HEK293 (cell line): ENCODE results near the gene SLC1A2.

Experiments
- CTCF ChIA-PET: fragments of 350-600 bp; formaldehyde crosslinking; extraction: SDS; loops from one replicate; lab custom pipeline; 2021; ENCODE audit warnings: antibody characterized with exemption; lab: Yijun Ruan, JAX
- POLR2A ChIA-PET: fragments of 300-600 bp; formaldehyde crosslinking; extraction: SDS; loops from one replicate; lab custom pipeline; 2020; ENCODE audit warnings: antibody characterized with exemption, inconsistent platforms; lab: Yijun Ruan, JAX
- H3K27ac ChIP-seq: fragments of 200-500 bp; sonication (Bioruptor generic); 2 replicates; pipeline ENCODE4 v1.5.1; 2014; ENCODE audit warnings: low read depth, low read length, control low read depth, inconsistent platforms; ENCODE audit errors: extremely low read depth
- H3K36me3 ChIP-seq, 2 experiments: fragments of 200-500 bp in 1 of 2; sonication (Bioruptor generic) in 1 of 2; 1 replicate in 1 of 2; 2 replicates in 1 of 2; pipeline ENCODE4 v1.5.1; 2014 to 2017; ENCODE audit warnings: inconsistent platforms in 2 of 2, low read length in 2 of 2; ENCODE audit not compliant: control insufficient read depth in 2 of 2, insufficient read depth in 1 of 2
- H3K4me1 ChIP-seq: fragments of 200-500 bp; sonication (Bioruptor generic); 2 replicates; pipeline ENCODE4 v1.5.1; 2014; ENCODE audit warnings: mild to moderate bottlenecking, low read length, inconsistent platforms; ENCODE audit not compliant: control insufficient read depth, insufficient read depth
- H3K4me3 ChIP-seq: 2 replicates; pipeline ENCODE4 v1.5.1; 2011; ENCODE audit warnings: low read depth, mild to moderate bottlenecking, control low read depth, low read length, moderate library complexity
- H3K9me3 ChIP-seq: fragments of 200-500 bp; sonication (Bioruptor generic); 2 replicates; pipeline ENCODE4 v1.5.1; 2014; ENCODE audit warnings: low read depth, low read length, inconsistent platforms; ENCODE audit not compliant: control insufficient read depth, insufficient read depth
- EGR2 ChIP-seq: fragments of 450-650 bp; formaldehyde crosslinking; IDR thresholded peaks from 2 replicates; pipeline ENCODE4 v1.5.1; 2016; ENCODE audit warnings: low read depth, missing biosample characterization, missing genetic modification characterization
- MYNN ChIP-seq: fragments of 450-650 bp; formaldehyde crosslinking; IDR thresholded peaks from 2 replicates; pipeline ENCODE4 v1.5.1; 2016; ENCODE audit warnings: missing biosample characterization, missing genetic modification characterization, borderline replicate concordance
- REPIN1 ChIP-seq: fragments of 450-650 bp; formaldehyde crosslinking; IDR thresholded peaks from 2 replicates; pipeline ENCODE4 v1.5.1; 2017; ENCODE audit warnings: missing biosample characterization, missing genetic modification characterization, low read depth
- ZNF10 ChIP-seq: fragments of 450-650 bp; formaldehyde crosslinking; IDR thresholded peaks from 2 replicates; pipeline ENCODE4 v1.5.1; 2017; ENCODE audit warnings: missing biosample characterization, missing genetic modification characterization
- ZNF133 ChIP-seq: fragments of 450-650 bp; formaldehyde crosslinking; IDR thresholded peaks from 2 replicates; pipeline ENCODE4 v1.5.1; 2016; ENCODE audit warnings: missing biosample characterization, missing genetic modification characterization
- ZNF24 ChIP-seq: fragments of 450-650 bp; formaldehyde crosslinking; IDR thresholded peaks from 2 replicates; pipeline ENCODE4 v1.5.1; 2016; ENCODE audit warnings: missing biosample characterization, missing genetic modification characterization
- ZNF248 ChIP-seq: fragments of 450-650 bp; formaldehyde crosslinking; IDR thresholded peaks from 2 replicates; pipeline ENCODE4 v1.5.1; 2017; ENCODE audit warnings: missing biosample characterization, missing genetic modification characterization
- ZNF416 ChIP-seq: fragments of 450-650 bp; formaldehyde crosslinking; IDR thresholded peaks from 2 replicates; pipeline ENCODE4 v1.5.1; 2016; ENCODE audit warnings: missing biosample characterization, missing genetic modification characterization
- ZNF548 ChIP-seq: fragments of 450-650 bp; formaldehyde crosslinking; IDR thresholded peaks from 2 replicates; pipeline ENCODE4 v1.5.1; 2016; ENCODE audit warnings: missing biosample characterization, missing genetic modification characterization
- ZNF549 ChIP-seq: fragments of 450-650 bp; IDR thresholded peaks from 2 replicates; pipeline ENCODE4 v1.5.1; 2018; ENCODE audit warnings: missing biosample characterization, missing genetic modification characterization, mild to moderate bottlenecking, inconsistent platforms, moderate library complexity
- ZNF558 ChIP-seq: fragments of 450-650 bp; formaldehyde crosslinking; IDR thresholded peaks from 2 replicates; pipeline ENCODE4 v1.5.1; 2016; ENCODE audit warnings: missing biosample characterization, missing genetic modification characterization
- ZNF623 ChIP-seq: fragments of 450-650 bp; formaldehyde crosslinking; IDR thresholded peaks from 2 replicates; pipeline ENCODE4 v1.5.1; 2016; ENCODE audit warnings: missing biosample characterization, missing genetic modification characterization
- ZNF658 ChIP-seq: fragments of 450-650 bp; formaldehyde crosslinking; IDR thresholded peaks from 2 replicates; pipeline ENCODE4; 2016; ENCODE audit warnings: missing biosample characterization, missing genetic modification characterization
- ZNF776 ChIP-seq: fragments of 450-650 bp; formaldehyde crosslinking; IDR thresholded peaks from 2 replicates; pipeline ENCODE4 v1.5.0; 2017; ENCODE audit warnings: missing biosample characterization, missing genetic modification characterization, borderline replicate concordance
- TF ChIP-seq, protein P1 (sequence below): fragments of 450-650 bp; formaldehyde crosslinking; IDR thresholded peaks from 2 replicates; pipeline ENCODE4 v1.5.1; 2016; ENCODE audit warnings: missing biosample characterization, missing genetic modification characterization
- TF ChIP-seq, protein P2 (sequence below): fragments of 450-650 bp; formaldehyde crosslinking; IDR thresholded peaks from 2 replicates; pipeline ENCODE4 v1.5.1; 2016; ENCODE audit warnings: missing biosample characterization, missing genetic modification characterization
- TF ChIP-seq, protein P3 (sequence below): fragments of 450-650 bp; formaldehyde crosslinking; IDR thresholded peaks from 2 replicates; pipeline ENCODE4 v1.5.1; 2016; ENCODE audit warnings: missing biosample characterization, missing genetic modification characterization
- TF ChIP-seq, protein P4 (sequence below): fragments of 450-650 bp; formaldehyde crosslinking; IDR thresholded peaks from 2 replicates; pipeline ENCODE4 v1.5.1; 2016; ENCODE audit warnings: missing biosample characterization, missing genetic modification characterization, borderline replicate concordance
- TF ChIP-seq, protein P5 (sequence below): fragments of 450-650 bp; formaldehyde crosslinking; IDR thresholded peaks from 2 replicates; pipeline ENCODE4; 2016; ENCODE audit warnings: missing biosample characterization, missing genetic modification characterization
- TF ChIP-seq, protein P6 (sequence below): fragments of 450-650 bp; formaldehyde crosslinking; IDR thresholded peaks from 2 replicates; pipeline ENCODE4 v1.5.1; 2016; ENCODE audit warnings: missing biosample characterization, missing genetic modification characterization
- TF ChIP-seq, protein P7 (sequence below): fragments of 450-650 bp; formaldehyde crosslinking; IDR thresholded peaks from 2 replicates; pipeline ENCODE4 v1.5.1; 2017; ENCODE audit warnings: missing biosample characterization, missing genetic modification characterization

The SLC1A2 gene

DNA sequence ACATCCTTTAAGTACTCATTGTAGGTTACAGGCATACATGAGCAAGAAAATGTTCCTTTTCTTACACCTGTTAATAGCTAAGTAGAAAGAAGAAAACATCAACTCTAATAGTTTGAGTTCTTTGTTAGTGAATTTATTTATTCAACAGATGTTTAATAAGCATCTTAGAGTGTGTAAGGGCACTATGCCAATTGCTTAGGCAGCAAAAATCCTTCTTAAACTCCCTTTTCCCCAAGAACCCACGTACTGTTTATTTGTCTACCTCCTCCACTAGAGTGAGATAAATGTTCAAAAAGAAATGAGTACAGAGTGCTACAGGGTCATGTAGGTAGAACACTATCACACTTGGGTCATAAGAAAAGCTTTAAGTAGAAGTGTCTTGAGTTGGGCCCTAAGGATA lies 149.0 kb downstream of the SLC1A2 start:
- H3K4me1 ChIP-seq: no peaks in the 10 kb centered on the region
- ChIA-PET CTCF (no interaction called here), POLR2A (no interaction called here)
- H3K36me3 ChIP-seq: no peaks in the 10 kb centered on the region
- no peaks in the 10 kb centered on the region for H3K9me3 ChIP-seq
- TF ChIP-seq ZNF416: no peak
- TF ChIP-seq, protein P1, sequence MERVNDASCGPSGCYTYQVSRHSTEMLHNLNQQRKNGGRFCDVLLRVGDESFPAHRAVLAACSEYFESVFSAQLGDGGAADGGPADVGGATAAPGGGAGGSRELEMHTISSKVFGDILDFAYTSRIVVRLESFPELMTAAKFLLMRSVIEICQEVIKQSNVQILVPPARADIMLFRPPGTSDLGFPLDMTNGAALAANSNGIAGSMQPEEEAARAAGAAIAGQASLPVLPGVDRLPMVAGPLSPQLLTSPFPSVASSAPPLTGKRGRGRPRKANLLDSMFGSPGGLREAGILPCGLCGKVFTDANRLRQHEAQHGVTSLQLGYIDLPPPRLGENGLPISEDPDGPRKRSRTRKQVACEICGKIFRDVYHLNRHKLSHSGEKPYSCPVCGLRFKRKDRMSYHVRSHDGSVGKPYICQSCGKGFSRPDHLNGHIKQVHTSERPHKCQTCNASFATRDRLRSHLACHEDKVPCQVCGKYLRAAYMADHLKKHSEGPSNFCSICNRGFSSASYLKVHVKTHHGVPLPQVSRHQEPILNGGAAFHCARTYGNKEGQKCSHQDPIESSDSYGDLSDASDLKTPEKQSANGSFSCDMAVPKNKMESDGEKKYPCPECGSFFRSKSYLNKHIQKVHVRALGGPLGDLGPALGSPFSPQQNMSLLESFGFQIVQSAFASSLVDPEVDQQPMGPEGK (tag by site-specific recombination): no peak
- TF ChIP-seq ZNF558 (tag by site-specific recombination): no peak
- no peak for TF ChIP-seq MYNN
- TF ChIP-seq ZNF776 (tag by site-specific recombination): no peak
- TF ChIP-seq, protein P2, sequence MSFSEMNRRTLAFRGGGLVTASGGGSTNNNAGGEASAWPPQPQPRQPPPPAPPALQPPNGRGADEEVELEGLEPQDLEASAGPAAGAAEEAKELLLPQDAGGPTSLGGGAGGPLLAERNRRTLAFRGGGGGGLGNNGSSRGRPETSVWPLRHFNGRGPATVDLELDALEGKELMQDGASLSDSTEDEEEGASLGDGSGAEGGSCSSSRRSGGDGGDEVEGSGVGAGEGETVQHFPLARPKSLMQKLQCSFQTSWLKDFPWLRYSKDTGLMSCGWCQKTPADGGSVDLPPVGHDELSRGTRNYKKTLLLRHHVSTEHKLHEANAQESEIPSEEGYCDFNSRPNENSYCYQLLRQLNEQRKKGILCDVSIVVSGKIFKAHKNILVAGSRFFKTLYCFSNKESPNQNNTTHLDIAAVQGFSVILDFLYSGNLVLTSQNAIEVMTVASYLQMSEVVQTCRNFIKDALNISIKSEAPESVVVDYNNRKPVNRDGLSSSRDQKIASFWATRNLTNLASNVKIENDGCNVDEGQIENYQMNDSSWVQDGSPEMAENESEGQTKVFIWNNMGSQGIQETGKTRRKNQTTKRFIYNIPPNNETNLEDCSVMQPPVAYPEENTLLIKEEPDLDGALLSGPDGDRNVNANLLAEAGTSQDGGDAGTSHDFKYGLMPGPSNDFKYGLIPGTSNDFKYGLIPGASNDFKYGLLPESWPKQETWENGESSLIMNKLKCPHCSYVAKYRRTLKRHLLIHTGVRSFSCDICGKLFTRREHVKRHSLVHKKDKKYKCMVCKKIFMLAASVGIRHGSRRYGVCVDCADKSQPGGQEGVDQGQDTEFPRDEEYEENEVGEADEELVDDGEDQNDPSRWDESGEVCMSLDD (tag by site-specific recombination): no peak
- no peak for TF ChIP-seq REPIN1 (tag by site-specific recombination)
- no peak for TF ChIP-seq ZNF623 (tag by site-specific recombination)
- no peak overlapping the region for H3K27ac ChIP-seq
- no peak overlapping the region for H3K4me3 ChIP-seq

DNA sequence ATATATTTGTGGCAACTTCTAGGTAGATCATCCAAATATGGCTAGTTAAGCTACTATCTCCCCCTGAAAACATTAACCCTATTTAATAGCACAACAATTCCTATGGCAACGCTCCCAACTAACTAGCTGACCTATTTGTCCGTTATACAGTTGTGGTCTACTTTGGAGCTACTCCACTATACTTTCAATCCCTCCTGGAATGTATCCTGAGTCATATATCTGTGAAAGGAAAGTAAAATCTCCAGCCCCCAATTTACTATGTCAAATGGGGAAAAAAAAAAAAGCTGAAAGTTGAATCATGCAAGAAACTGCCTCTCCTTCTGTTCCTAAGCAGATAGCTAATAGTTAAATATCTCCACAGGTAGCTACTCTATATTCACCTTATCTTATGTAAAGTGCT lies 151.9 kb downstream of the SLC1A2 start:
- CTCF ChIA-PET: no interaction called here
- TF ChIP-seq, protein P3, sequence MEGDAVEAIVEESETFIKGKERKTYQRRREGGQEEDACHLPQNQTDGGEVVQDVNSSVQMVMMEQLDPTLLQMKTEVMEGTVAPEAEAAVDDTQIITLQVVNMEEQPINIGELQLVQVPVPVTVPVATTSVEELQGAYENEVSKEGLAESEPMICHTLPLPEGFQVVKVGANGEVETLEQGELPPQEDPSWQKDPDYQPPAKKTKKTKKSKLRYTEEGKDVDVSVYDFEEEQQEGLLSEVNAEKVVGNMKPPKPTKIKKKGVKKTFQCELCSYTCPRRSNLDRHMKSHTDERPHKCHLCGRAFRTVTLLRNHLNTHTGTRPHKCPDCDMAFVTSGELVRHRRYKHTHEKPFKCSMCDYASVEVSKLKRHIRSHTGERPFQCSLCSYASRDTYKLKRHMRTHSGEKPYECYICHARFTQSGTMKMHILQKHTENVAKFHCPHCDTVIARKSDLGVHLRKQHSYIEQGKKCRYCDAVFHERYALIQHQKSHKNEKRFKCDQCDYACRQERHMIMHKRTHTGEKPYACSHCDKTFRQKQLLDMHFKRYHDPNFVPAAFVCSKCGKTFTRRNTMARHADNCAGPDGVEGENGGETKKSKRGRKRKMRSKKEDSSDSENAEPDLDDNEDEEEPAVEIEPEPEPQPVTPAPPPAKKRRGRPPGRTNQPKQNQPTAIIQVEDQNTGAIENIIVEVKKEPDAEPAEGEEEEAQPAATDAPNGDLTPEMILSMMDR: no peak
- TF ChIP-seq ZNF10 (tag by site-specific recombination): no peak
- TF ChIP-seq, protein P4, sequence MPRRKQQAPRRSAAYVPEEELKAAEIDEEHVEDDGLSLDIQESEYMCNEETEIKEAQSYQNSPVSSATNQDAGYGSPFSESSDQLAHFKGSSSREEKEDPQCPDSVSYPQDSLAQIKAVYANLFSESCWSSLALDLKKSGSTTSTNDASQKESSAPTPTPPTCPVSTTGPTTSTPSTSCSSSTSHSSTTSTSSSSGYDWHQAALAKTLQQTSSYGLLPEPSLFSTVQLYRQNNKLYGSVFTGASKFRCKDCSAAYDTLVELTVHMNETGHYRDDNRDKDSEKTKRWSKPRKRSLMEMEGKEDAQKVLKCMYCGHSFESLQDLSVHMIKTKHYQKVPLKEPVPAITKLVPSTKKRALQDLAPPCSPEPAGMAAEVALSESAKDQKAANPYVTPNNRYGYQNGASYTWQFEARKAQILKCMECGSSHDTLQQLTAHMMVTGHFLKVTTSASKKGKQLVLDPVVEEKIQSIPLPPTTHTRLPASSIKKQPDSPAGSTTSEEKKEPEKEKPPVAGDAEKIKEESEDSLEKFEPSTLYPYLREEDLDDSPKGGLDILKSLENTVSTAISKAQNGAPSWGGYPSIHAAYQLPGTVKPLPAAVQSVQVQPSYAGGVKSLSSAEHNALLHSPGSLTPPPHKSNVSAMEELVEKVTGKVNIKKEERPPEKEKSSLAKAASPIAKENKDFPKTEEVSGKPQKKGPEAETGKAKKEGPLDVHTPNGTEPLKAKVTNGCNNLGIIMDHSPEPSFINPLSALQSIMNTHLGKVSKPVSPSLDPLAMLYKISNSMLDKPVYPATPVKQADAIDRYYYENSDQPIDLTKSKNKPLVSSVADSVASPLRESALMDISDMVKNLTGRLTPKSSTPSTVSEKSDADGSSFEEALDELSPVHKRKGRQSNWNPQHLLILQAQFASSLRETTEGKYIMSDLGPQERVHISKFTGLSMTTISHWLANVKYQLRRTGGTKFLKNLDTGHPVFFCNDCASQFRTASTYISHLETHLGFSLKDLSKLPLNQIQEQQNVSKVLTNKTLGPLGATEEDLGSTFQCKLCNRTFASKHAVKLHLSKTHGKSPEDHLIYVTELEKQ: no peak
- no peak for TF ChIP-seq ZNF248 (tag by site-specific recombination)
- no peak for TF ChIP-seq ZNF549 (tag by site-specific recombination)
- TF ChIP-seq, protein P5, sequence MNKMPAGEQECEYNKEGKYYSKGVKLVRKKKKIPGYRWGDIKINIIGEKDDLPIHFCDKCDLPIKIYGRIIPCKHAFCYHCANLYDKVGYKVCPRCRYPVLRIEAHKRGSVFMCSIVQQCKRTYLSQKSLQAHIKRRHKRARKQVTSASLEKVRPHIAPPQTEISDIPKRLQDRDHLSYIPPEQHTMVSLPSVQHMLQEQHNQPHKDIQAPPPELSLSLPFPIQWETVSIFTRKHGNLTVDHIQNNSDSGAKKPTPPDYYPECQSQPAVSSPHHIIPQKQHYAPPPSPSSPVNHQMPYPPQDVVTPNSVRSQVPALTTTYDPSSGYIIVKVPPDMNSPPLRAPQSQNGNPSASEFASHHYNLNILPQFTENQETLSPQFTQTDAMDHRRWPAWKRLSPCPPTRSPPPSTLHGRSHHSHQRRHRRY (tag by site-specific recombination): no peak
- TF ChIP-seq EGR2: no peak
- no peak for TF ChIP-seq ZNF658
- TF ChIP-seq, protein P6, sequence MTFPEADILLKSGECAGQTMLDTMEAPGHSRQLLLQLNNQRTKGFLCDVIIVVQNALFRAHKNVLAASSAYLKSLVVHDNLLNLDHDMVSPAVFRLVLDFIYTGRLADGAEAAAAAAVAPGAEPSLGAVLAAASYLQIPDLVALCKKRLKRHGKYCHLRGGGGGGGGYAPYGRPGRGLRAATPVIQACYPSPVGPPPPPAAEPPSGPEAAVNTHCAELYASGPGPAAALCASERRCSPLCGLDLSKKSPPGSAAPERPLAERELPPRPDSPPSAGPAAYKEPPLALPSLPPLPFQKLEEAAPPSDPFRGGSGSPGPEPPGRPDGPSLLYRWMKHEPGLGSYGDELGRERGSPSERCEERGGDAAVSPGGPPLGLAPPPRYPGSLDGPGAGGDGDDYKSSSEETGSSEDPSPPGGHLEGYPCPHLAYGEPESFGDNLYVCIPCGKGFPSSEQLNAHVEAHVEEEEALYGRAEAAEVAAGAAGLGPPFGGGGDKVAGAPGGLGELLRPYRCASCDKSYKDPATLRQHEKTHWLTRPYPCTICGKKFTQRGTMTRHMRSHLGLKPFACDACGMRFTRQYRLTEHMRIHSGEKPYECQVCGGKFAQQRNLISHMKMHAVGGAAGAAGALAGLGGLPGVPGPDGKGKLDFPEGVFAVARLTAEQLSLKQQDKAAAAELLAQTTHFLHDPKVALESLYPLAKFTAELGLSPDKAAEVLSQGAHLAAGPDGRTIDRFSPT (tag by site-specific recombination): no peak
- TF ChIP-seq ZNF133 (tag by site-specific recombination): no peak
- no peak for TF ChIP-seq ZNF548 (tag by site-specific recombination)
- no peak for TF ChIP-seq ZNF24 (tag by site-specific recombination)
- TF ChIP-seq, protein P7, sequence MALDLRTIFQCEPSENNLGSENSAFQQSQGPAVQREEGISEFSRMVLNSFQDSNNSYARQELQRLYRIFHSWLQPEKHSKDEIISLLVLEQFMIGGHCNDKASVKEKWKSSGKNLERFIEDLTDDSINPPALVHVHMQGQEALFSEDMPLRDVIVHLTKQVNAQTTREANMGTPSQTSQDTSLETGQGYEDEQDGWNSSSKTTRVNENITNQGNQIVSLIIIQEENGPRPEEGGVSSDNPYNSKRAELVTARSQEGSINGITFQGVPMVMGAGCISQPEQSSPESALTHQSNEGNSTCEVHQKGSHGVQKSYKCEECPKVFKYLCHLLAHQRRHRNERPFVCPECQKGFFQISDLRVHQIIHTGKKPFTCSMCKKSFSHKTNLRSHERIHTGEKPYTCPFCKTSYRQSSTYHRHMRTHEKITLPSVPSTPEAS (tag by site-specific recombination): no peak

More for the DNA sequence above, 151.9 kb downstream of the SLC1A2 start:
- H3K9me3 ChIP-seq: no peaks in the 10 kb centered on the region
- H3K4me3 ChIP-seq: no peak overlapping the region
- no peak overlapping the region for H3K27ac ChIP-seq
- POLR2A ChIA-PET: no interaction called here
- H3K4me1 ChIP-seq: no peaks in the 10 kb centered on the region
- no peaks in the 10 kb centered on the region for H3K36me3 ChIP-seq
